HG02798 (cell line): Measurements from ENCODE around the gene DHX35.
"Not testable (repeated sequence)": the region's sequence is repeated elsewhere in the genome, so short reads cannot be mapped to it uniquely, and the experiment has no call there.

Source experiments
- ATAC-seq: cut with Tn5 transposase; IDR thresholded peaks from one replicate; pipeline ENCODE4 v1.9.1; 2021; ENCODE audit warnings: mild to moderate bottlenecking; ENCODE audit not compliant: unreplicated experiment, poor library complexity

The DHX35 gene

GRCh38 chr20:38939686-38940085, 22.5 kb upstream of the DHX35 start:
- no peak for ATAC-seq

- no peak for ATAC-seq
Observed at GRCh38 chr20:38940644-38941043, 21.5 kb upstream of the DHX35 start.

GRCh38 chr20:38941726-38942389, 20.3 kb upstream of the DHX35 start:
- ATAC-seq, result no peak

- no peak for ATAC-seq
Observed at GRCh38 chr20:38945012-38945411, 17.1 kb upstream of the DHX35 start.

GRCh38 chr20:38946836-38947235, 15.3 kb upstream of the DHX35 start:
- no peak for ATAC-seq

GRCh38 chr20:38947931-38948362, 14.2 kb upstream of the DHX35 start:
- no peak for ATAC-seq

- no peak for ATAC-seq
Observed at GRCh38 chr20:38950254-38950653, 11.9 kb upstream of the DHX35 start.

- no peak for ATAC-seq
Observed at GRCh38 chr20:38951611-38952010, 10.5 kb upstream of the DHX35 start.

- ATAC-seq, result no peak
Observed at GRCh38 chr20:38952153-38952552, 10.0 kb upstream of the DHX35 start.

GRCh38 chr20:38953630-38954340, 8.4 kb upstream of the DHX35 start:
- ATAC-seq, result no peak

- no peak for ATAC-seq
Observed at GRCh38 chr20:38957235-38957876, 4.8 kb upstream of the DHX35 start.

GRCh38 chr20:38957915-38958485, 4.1 kb upstream of the DHX35 start:
- no peak for ATAC-seq

- ATAC-seq, result not testable (repeated sequence)
Observed at GRCh38 chr20:38960187-38960687, 1.9 kb upstream of the DHX35 start.

GRCh38 chr20:38961530-38962043, 557 bp upstream of the DHX35 start:
- no peak for ATAC-seq

GRCh38 chr20:38962928-38963401, 821 bp downstream of the DHX35 start:
- ATAC-seq, result no peak

GRCh38 chr20:38963745-38964144, 1.6 kb downstream of the DHX35 start:
- no peak for ATAC-seq

- ATAC-seq, result no peak
Observed at GRCh38 chr20:38965264-38965663, 3.1 kb downstream of the DHX35 start.

GRCh38 chr20:38968090-38968489, 5.9 kb downstream of the DHX35 start:
- ATAC-seq, result no peak

GRCh38 chr20:38969708-38970107, 7.6 kb downstream of the DHX35 start:
- ATAC-seq, result no peak

- no peak for ATAC-seq
Observed at GRCh38 chr20:38970302-38970701, 8.2 kb downstream of the DHX35 start.

- ATAC-seq, result no peak
Observed at GRCh38 chr20:38973107-38973506, 11.0 kb downstream of the DHX35 start.
